Body of pancreas (tissue), 4 donors: ENCODE data around the gene CLMN. TPM values are rescaled to one million over a fixed set of nuclear protein-coding genes. Genes with fewer than 3 reads are reported as not detected.
A peak's percentile ranks its signal among the peaks of the same experiment; 100 is the strongest.
"Not testable (repeated sequence)": the region's sequence is repeated elsewhere in the genome, so short reads cannot be mapped to it uniquely, and the experiment has no call there.

Source experiments
- ATAC-seq: fragments of 150-250 bp; one replicate; pipeline ENCODE4 v1.9.1; 2016
- DNase-seq, 4 donors: peaks; one replicate each; pipeline ENCODE4 v3.0.0-alpha.2; 2019
- H3K27ac ChIP-seq, 4 donors: fragments of 200-600 bp; sonication (generic); 1 replicate in 3 of 4; 2 replicates in 1 of 4; pipeline versions ENCODE4 v1.5.1 to v1.6.1; 2016 to 2019; ENCODE audit warnings: mild to moderate bottlenecking in 1 of 4, mixed read lengths in 1 of 4, moderate library complexity in 1 of 4
- H3K27me3 ChIP-seq, 2 donors: fragments of 200-600 bp; sonication (generic); one replicate each; pipeline ENCODE4 v1.6.0; 2016; ENCODE audit warnings: mild to moderate bottlenecking in 1 of 2
- H3K36me3 ChIP-seq, 2 donors: fragments of 200-600 bp; sonication (generic); replicated peaks in 1 of 2; 2 replicates each; pipeline ENCODE4 v1.5.1; 2016; ENCODE audit warnings: low read depth in 2 of 2; ENCODE audit not compliant: insufficient read depth in 1 of 2
- H3K4me1 ChIP-seq: fragments of 200-600 bp; sonication (generic); one replicate; pipeline ENCODE4 v1.6.0; 2016
- H3K4me3 ChIP-seq, 2 donors: fragments of 200-600 bp; sonication (generic); 1 replicate in 1 of 2; 2 replicates in 1 of 2; pipeline ENCODE4 v1.5.1; 2016 to 2019
- H3K9me3 ChIP-seq, 3 donors: fragments of 200-600 bp; sonication (generic); 1 replicate in 2 of 3; 2 replicates in 1 of 3; pipeline ENCODE4 v1.5.1; 2016
- CTCF ChIP-seq, 7 experiments: fragments of 450-650 bp in 4 of 7; fragments of 200-600 bp in 3 of 7; sonication (generic) in 3 of 7; IDR thresholded peaks; one replicate each; pipeline ENCODE4 v1.5.1; 2016 to 2019; ENCODE audit warnings: antibody characterized with exemption in 7 of 7
- POLR2A ChIP-seq, 3 donors: fragments of 450-650 bp; IDR thresholded peaks; one replicate each; pipeline ENCODE4 v1.6.1; 2016; ENCODE audit warnings: antibody characterized with exemption in 3 of 3, mild to moderate bottlenecking in 2 of 3
- WGBS, 2 donors: methylation state at CpG; one replicate each; pipeline ENCODE4 v1.1.5; 2017; 5-methylcytosine and 5-hydroxymethylcytosine counted together
- intact Hi-C: fragments of 100-400 bp; cut with DNase I; formaldehyde crosslinking; loops from one replicate; pipeline ENCODE4 v1.15.1; 2023
- total RNA-seq, 2 donors: library from RNA; depleted of rRNA; stranded (reverse); fragments of >200 nt; gene quantifications; one replicate each; pipeline ENCODE4 v1.1.0, GENCODE V29; 2016

Gene CLMN
- total RNA-seq, 2 donors from 2014 or later, result 53.7 to 54.7 TPM

- Histone ChIP-seq H3K27ac (no peak overlapping the region), H3K27me3 (no peaks in the 10 kb centered on the region), H3K4me1 (peaks cover 34% of the 10 kb centered on the region), H3K9me3 (no peaks in the 10 kb centered on the region), H3K36me3 (no peaks in the 10 kb centered on the region), H3K4me3 (no peak overlapping the region)
- TF ChIP-seq POLR2A (IDR thresholded peaks at IDR 0.05) (no peak), CTCF (IDR thresholded peaks at IDR 0.05) (no peak)
- intact Hi-C loops, result no loop called here
- ATAC-seq, result no peak
- WGBS, 2 donors, result 83 to 88% methylated on average over 8 of the region's 8 CpGs
- no peak for DNase-seq
Measured at GRCh38 chr14:95180966-95181741, 138.6 kb downstream of the CLMN start.

DNA sequence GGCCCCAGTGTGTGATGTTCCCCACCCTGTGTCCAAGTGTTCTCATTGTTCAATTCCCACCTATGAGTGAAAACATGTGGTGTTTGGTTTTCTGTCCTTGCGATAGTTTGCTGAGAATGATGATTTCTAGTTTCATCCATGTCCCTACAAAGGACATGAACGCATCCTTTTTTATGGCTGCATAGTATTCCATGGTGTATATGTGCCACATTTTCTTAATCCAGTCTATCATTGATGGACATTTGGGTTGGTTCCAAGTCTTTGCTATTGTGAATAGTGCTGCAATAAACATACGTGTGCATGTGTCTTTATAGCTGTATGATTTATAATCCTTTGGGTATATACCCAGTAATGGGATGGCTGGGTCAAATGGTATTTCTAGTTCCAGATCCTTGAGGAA is 144.0 kb downstream of the CLMN start:
- H3K36me3 ChIP-seq, H3K9me3 ChIP-seq, H3K4me3 ChIP-seq, ATAC-seq, intact Hi-C loops, H3K27me3 ChIP-seq, H3K4me1 ChIP-seq, H3K27ac ChIP-seq, DNase-seq: not testable (repeated sequence)
- WGBS, 2 donors, result 79 to 93% methylated on average over 3 of the region's 3 CpGs

- H3K27ac ChIP-seq, result peak overlapping the region in 1 of 4 donors; percentile 7
- no peaks in the 10 kb centered on the region for H3K27me3 ChIP-seq
- no peak for TF ChIP-seq POLR2A (IDR thresholded peaks at IDR 0.05)
- peak in 4 of 7 experiments; percentile 34 to 41 (median 36) for TF ChIP-seq CTCF (IDR thresholded peaks at IDR 0.05)
- 24 to 34% methylated on average over 2 of the region's 2 CpGs for WGBS, 2 donors
- DNase-seq, result no peak
- no peaks in the 10 kb centered on the region for H3K9me3 ChIP-seq
- intact Hi-C loops, result no loop called here
- ATAC-seq, result peak; percentile 52
- no peaks in the 10 kb centered on the region for H3K4me1 ChIP-seq
- H3K4me3 ChIP-seq, result no peak overlapping the region
- no peaks in the 10 kb centered on the region for H3K36me3 ChIP-seq
Measured at GRCh38 chr14:95174184-95174792, 145.4 kb downstream of the CLMN start.

GRCh38 chr14:95173518-95173917 is 146.2 kb downstream of the CLMN start:
- no peaks in the 10 kb centered on the region for H3K9me3 ChIP-seq
- H3K4me1 ChIP-seq, result no peaks in the 10 kb centered on the region
- H3K27me3 ChIP-seq, result no peaks in the 10 kb centered on the region
- no peaks in the 10 kb centered on the region for H3K36me3 ChIP-seq
- TF ChIP-seq POLR2A (IDR thresholded peaks at IDR 0.05) (no peak), CTCF (IDR thresholded peaks at IDR 0.05) (no peak)
- intact Hi-C loops, result no loop called here
- no peak overlapping the region for H3K27ac ChIP-seq
- ATAC-seq (no peak), DNase-seq (no peak)
- H3K4me3 ChIP-seq, result no peak overlapping the region

- ATAC-seq, result no peak
- Histone ChIP-seq H3K9me3 (no peaks in the 10 kb centered on the region), H3K27me3 (no peaks in the 10 kb centered on the region), H3K36me3 (no peaks in the 10 kb centered on the region), H3K4me1 (peaks cover 14% of the 10 kb centered on the region), H3K4me3 (no peak overlapping the region), H3K27ac (no peak overlapping the region)
- intact Hi-C loops, result no loop called here
- 94 to 100% methylated on average over 2 of the region's 2 CpGs for WGBS, 2 donors
- no peak for TF ChIP-seq CTCF (IDR thresholded peaks at IDR 0.05)
- TF ChIP-seq POLR2A (IDR thresholded peaks at IDR 0.05), result no peak
- no peak for DNase-seq
Measured at GRCh38 chr14:95167177-95167576, 152.5 kb downstream of the CLMN start.
